SU-DHL-6 (cell line): Measurements from ENCODE around the gene NT5C.

Experiments
- H2AFZ ChIP-seq: fragments of 200-600 bp; sonication (generic); 2 replicates; pipeline ENCODE4 v1.6.1; 2014; ENCODE audit warnings: low read depth, mild to moderate bottlenecking, moderate library complexity, mixed read lengths, antibody characterized with exemption, low read length; ENCODE audit not compliant: severe bottlenecking
- H3F3A ChIP-seq: fragments of 200-600 bp; shearing (Covaris generic); 2 replicates; pipeline ENCODE4 v1.6.0; 2016; ENCODE audit warnings: antibody characterized with exemption, mild to moderate bottlenecking; ENCODE audit not compliant: insufficient read depth
- H3K27ac ChIP-seq: fragments of 200-600 bp; sonication (generic); 2 replicates; pipeline ENCODE4 v1.5.1; 2016; ENCODE audit warnings: low read depth, mild to moderate bottlenecking, low read length, moderate library complexity, mixed read lengths
- H3K27me3 ChIP-seq: fragments of 200-600 bp; sonication (generic), shearing (Covaris generic); 2 replicates; pipeline ENCODE4 v1.6.0; 2014; ENCODE audit warnings: mild to moderate bottlenecking, low read length
- H3K36me3 ChIP-seq: fragments of 200-600 bp; sonication (generic); 2 replicates; pipeline ENCODE4 v1.6.1; 2014; ENCODE audit warnings: mild to moderate bottlenecking, low read length, mixed read lengths
- H3K4me2 ChIP-seq: fragments of 300-600, 200-600 bp; shearing (Covaris generic), sonication (generic); 2 replicates; pipeline ENCODE4 v1.6.0; 2014; ENCODE audit warnings: low read length, low read depth, mild to moderate bottlenecking; ENCODE audit not compliant: poor library complexity, severe bottlenecking
- H3K4me3 ChIP-seq: fragments of 200-600 bp; sonication (generic); 2 replicates; pipeline ENCODE4 v1.5.1; 2014; ENCODE audit warnings: antibody characterized with exemption, low read length, mild to moderate bottlenecking, mixed read lengths; ENCODE audit not compliant: insufficient read depth, poor library complexity, severe bottlenecking
- H3K79me2 ChIP-seq: fragments of 200-600 bp; sonication (generic); 2 replicates; pipeline ENCODE4 v1.6.1; 2014; ENCODE audit warnings: mild to moderate bottlenecking, low read length, moderate library complexity; ENCODE audit not compliant: insufficient read depth
- H3K9ac ChIP-seq: fragments of 200-600 bp; sonication (generic); 2 replicates; pipeline ENCODE4 v1.7.0; 2014; ENCODE audit warnings: mild to moderate bottlenecking, low read length
- H3K9me2 ChIP-seq: fragments of 200-600 bp; sonication (generic); replicated peaks from 2 replicates; pipeline ENCODE4 v1.6.1; 2014; ENCODE audit warnings: low read length; ENCODE audit not compliant: insufficient read depth
- H3K9me3 ChIP-seq: fragments of 200-600 bp; sonication (generic); 2 replicates; pipeline ENCODE4 v1.6.1; 2014; ENCODE audit warnings: low read length, mixed read lengths; ENCODE audit not compliant: insufficient read depth
- H4K20me1 ChIP-seq: fragments of 200-600 bp; sonication (generic); 2 replicates; pipeline ENCODE4 v1.6.1; 2014; ENCODE audit warnings: low read depth, mild to moderate bottlenecking, antibody characterized with exemption, low read length, moderate library complexity, mixed read lengths
- EZH2phosphoT487 ChIP-seq: fragments of 200-600 bp; sonication (generic), shearing (Covaris generic); conservative IDR thresholded peaks from 2 replicates; pipeline ENCODE4 v1.6.1; 2018; ENCODE audit warnings: mild to moderate bottlenecking, antibody characterized with exemption, low read length, moderate library complexity, mixed read lengths
- TF ChIP-seq, protein P1 (sequence below): fragments of 200-600 bp; sonication (generic); IDR thresholded peaks from one replicate; pipeline ENCODE4 v1.5.1; 2017; ENCODE audit warnings: antibody characterized with exemption, mild to moderate bottlenecking, low read length, moderate library complexity; ENCODE audit not compliant: insufficient read depth, poor library complexity, severe bottlenecking

The NT5C gene

GRCh38 chr17:75088465-75089417, 42.8 kb downstream of the NT5C start:
- Histone ChIP-seq H3K27me3 (no peaks in the 10 kb centered on the region), H3K9me3 (no peaks in the 10 kb centered on the region), H3K4me2 (no peak overlapping the region), H3K79me2 (no peaks in the 10 kb centered on the region), H3K9me2 (no peaks in the 10 kb centered on the region), H2AFZ (no peak overlapping the region), H3K9ac (no peak overlapping the region), H3K36me3 (no peaks in the 10 kb centered on the region), H3F3A (no peaks in the 10 kb centered on the region), H3K4me3 (no peak overlapping the region), H4K20me1 (no peaks in the 10 kb centered on the region), H3K27ac (no peak overlapping the region)
- no peak for TF ChIP-seq EZH2phosphoT487
- TF ChIP-seq, protein P1, sequence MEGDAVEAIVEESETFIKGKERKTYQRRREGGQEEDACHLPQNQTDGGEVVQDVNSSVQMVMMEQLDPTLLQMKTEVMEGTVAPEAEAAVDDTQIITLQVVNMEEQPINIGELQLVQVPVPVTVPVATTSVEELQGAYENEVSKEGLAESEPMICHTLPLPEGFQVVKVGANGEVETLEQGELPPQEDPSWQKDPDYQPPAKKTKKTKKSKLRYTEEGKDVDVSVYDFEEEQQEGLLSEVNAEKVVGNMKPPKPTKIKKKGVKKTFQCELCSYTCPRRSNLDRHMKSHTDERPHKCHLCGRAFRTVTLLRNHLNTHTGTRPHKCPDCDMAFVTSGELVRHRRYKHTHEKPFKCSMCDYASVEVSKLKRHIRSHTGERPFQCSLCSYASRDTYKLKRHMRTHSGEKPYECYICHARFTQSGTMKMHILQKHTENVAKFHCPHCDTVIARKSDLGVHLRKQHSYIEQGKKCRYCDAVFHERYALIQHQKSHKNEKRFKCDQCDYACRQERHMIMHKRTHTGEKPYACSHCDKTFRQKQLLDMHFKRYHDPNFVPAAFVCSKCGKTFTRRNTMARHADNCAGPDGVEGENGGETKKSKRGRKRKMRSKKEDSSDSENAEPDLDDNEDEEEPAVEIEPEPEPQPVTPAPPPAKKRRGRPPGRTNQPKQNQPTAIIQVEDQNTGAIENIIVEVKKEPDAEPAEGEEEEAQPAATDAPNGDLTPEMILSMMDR = no peak

DNA sequence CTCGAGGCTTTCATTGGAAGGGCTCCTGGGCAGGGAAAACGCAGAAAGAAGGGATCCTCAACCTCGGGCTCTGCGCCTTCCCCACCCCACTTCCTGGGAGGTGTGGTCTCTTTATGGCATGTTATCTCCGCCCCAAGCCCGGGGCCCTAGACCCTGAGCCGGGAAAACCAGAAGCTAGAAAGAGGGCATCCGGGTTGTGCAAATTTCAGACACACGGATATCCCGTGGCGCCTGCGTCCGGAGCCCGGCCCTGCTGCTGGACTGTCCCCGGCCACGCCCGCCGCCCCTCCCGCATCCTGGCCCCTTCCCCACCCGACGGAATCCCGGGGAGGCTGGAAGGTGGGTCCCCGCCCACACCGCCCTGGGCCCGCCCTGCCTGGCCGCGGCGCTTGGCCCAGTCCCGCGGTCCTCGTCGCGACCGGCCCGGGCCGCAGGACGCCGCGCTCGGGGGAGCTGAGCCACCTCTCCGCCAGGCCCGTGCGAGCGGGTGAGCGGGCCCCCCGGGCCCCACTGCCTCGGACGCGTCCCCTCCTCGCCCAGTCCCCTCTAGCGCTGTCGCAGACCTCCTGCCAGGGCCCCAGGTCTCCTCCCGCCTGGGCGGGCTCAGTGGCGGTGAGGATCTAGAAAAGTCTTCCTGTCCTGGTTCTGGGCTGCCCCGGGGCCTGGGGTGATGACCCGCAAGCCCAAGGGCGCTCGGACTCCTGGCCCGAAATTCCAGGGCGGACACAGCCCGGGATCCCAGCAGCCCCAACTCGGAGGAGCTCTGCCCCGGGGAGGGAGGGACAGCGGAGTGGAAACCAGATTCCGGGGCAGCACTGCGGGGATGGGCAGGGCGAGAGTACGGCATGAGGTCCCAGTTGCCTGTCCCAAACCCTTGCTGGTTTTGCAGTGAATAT, 43.7 kb downstream of the NT5C start, which contains the start of gene SLC16A5:
SLC16A5 (plus strand) TSS at position 397 of the 896 bp plus-strand sequence. CDS start 5,683 bp downstream, outside the sequence.
- Histone ChIP-seq H3K9me2 (no peaks in the 10 kb centered on the region), H2AFZ (no peak within 1 kb of the TSS), H3K9ac (no peak within 1 kb of the TSS), H4K20me1 (no peaks in the 10 kb centered on the region), H3K36me3 (no peaks in the 10 kb centered on the region), H3K27me3 (no peaks in the 10 kb centered on the region), H3F3A (no peaks in the 10 kb centered on the region), H3K9me3 (no peaks in the 10 kb centered on the region), H3K79me2 (no peaks in the 10 kb centered on the region), H3K4me2 (no peak within 1 kb of the TSS), H3K27ac (no peak within 1 kb of the TSS), H3K4me3 (no peak within 1 kb of the TSS)
- TF ChIP-seq EZH2phosphoT487 = no peak
- TF ChIP-seq, protein P1 = no peak

GRCh38 chr17:75087182-75087557, 44.4 kb downstream of the NT5C start:
- H3K27me3 ChIP-seq = no peaks in the 10 kb centered on the region
- H3K36me3 ChIP-seq = no peaks in the 10 kb centered on the region
- no peaks in the 10 kb centered on the region for H4K20me1 ChIP-seq
- H3K9me2 ChIP-seq = no peaks in the 10 kb centered on the region
- H2AFZ ChIP-seq = no peak overlapping the region
- H3K4me3 ChIP-seq = no peak overlapping the region
- H3F3A ChIP-seq = no peaks in the 10 kb centered on the region
- TF ChIP-seq EZH2phosphoT487 = no peak
- TF ChIP-seq, protein P1 = no peak
- no peaks in the 10 kb centered on the region for H3K9me3 ChIP-seq
- no peak overlapping the region for H3K9ac ChIP-seq
- H3K27ac ChIP-seq = no peak overlapping the region
- H3K4me2 ChIP-seq = no peak overlapping the region
- H3K79me2 ChIP-seq = no peaks in the 10 kb centered on the region
